DND-41 (cell line): ENCODE measurements around the gene SEMA7A.

ENCODE experiments used
- CTCF ChIP-seq: IDR thresholded peaks from 2 replicates; pipeline ENCODE4 v1.5.1; 2012; ENCODE audit warnings: borderline replicate concordance, low read length, moderate library complexity, mild to moderate bottlenecking; ENCODE audit not compliant: poor library complexity, severe bottlenecking; ENCODE audit errors: extremely low read depth
- EZH2 ChIP-seq: IDR thresholded peaks from 3 replicates; pipeline ENCODE4 v1.6.1; 2012; ENCODE audit warnings: borderline replicate concordance, low read depth, mild to moderate bottlenecking, moderate library complexity, low read length, inconsistent platforms; ENCODE audit not compliant: severe bottlenecking

GRCh38 chr15:74376825-74377581 lies 56.8 kb downstream of the SEMA7A start:
- TF ChIP-seq CTCF (no peak), EZH2 (no peak)
